Ramos (cell line): Measurements from ENCODE around the gene FSTL3.
"Not testable (repeated sequence)": the region's sequence is repeated elsewhere in the genome, so short reads cannot be mapped to it uniquely, and the experiment has no call there.

Experiments
- in situ Hi-C: fragments of 300-500 bp; cut with MboI; formaldehyde crosslinking; loops from one replicate; pipeline ENCODE4 v1.14.3; 2022; ENCODE audit warnings: low sequenced_read_pairs; ENCODE audit not compliant: unreplicated experiment

FSTL3 gene

GRCh38 chr19:680287-681028 lies 4.3 kb downstream of the FSTL3 start:
- in situ Hi-C loops, result no loop called here

GRCh38 chr19:681029-682019 lies 5.1 kb downstream of the FSTL3 start:
- in situ Hi-C loops, result no loop called here

GRCh38 chr19:682678-683320 lies 6.6 kb downstream of the FSTL3 start:
- in situ Hi-C loops, result no loop called here

- in situ Hi-C loops, result no loop called here
Observed at GRCh38 chr19:685454-685931, 9.3 kb downstream of the FSTL3 start.

GRCh38 chr19:686589-687297 lies 10.6 kb downstream of the FSTL3 start:
- in situ Hi-C loops, result no loop called here

- in situ Hi-C loops, result no loop called here
Observed at GRCh38 chr19:687569-688166, 11.5 kb downstream of the FSTL3 start.

- in situ Hi-C loops, result no loop called here
Observed at GRCh38 chr19:688214-688613, 12.0 kb downstream of the FSTL3 start.

- in situ Hi-C loops, result no loop called here
Observed at GRCh38 chr19:688992-689391, 12.8 kb downstream of the FSTL3 start.

- in situ Hi-C loops, result no loop called here
Observed at GRCh38 chr19:690203-690602, 14.0 kb downstream of the FSTL3 start.

GRCh38 chr19:694481-695351 lies 18.5 kb downstream of the FSTL3 start:
- in situ Hi-C loops, result no loop called here

- in situ Hi-C loops, result no loop called here
Observed at GRCh38 chr19:695352-695949, 19.3 kb downstream of the FSTL3 start, which contains the start of gene PRSS57. Gene PRSS57 (minus strand): TSS chr19:695452. CDS start chr19:695430, 22 bp downstream.

- in situ Hi-C loops, result not testable (repeated sequence)
Observed at GRCh38 chr19:698529-698928, 22.3 kb downstream of the FSTL3 start.

- in situ Hi-C loops, result not testable (repeated sequence)
Observed at GRCh38 chr19:699885-700284, 23.7 kb downstream of the FSTL3 start.

- in situ Hi-C loops, result not testable (repeated sequence)
Observed at GRCh38 chr19:702847-703246, 26.7 kb downstream of the FSTL3 start.

GRCh38 chr19:703329-703650 lies 27.1 kb downstream of the FSTL3 start:
- in situ Hi-C loops, result no loop called here

GRCh38 chr19:703651-704446 lies 27.7 kb downstream of the FSTL3 start:
- in situ Hi-C loops, result no loop called here

- in situ Hi-C loops, result no loop called here
Observed at GRCh38 chr19:704447-704741, 28.2 kb downstream of the FSTL3 start.
